Measurements from ENCODE around the gene HOATZ. TPM values are rescaled to one million over a fixed set of nuclear protein-coding genes. Genes with fewer than 3 reads are reported as not detected.

Gene HOATZ
- total RNA-seq, 1 donor: not detected

DNA sequence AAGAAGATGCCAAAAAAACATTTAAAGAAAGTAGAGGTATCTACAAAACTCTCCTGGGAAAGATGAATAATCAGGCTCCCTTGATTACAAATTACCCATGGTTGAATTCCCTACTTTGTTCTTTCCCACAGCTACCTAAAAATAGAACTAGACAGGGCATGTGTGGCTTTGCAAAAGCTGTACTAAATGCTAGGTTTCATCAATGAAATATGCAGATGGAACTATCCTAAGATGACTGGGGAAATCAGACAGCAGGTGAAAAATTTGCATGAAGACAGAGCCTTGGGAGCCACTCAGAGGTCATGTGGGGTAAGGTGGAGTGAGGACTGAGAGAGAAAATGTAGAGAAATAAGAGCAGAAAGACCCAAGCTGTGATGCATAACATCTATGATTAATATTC lies 40.7 kb downstream of the HOATZ start:
- no peak overlapping the region for H3K4me3 ChIP-seq (ENCODE audit: insufficient read depth, low read length)
- H3K4me2 ChIP-seq (ENCODE audit: insufficient read depth, low read length): no peak overlapping the region
- DNase-seq (ENCODE audit: insufficient read length, low spot score, missing footprints): no peak

DNA sequence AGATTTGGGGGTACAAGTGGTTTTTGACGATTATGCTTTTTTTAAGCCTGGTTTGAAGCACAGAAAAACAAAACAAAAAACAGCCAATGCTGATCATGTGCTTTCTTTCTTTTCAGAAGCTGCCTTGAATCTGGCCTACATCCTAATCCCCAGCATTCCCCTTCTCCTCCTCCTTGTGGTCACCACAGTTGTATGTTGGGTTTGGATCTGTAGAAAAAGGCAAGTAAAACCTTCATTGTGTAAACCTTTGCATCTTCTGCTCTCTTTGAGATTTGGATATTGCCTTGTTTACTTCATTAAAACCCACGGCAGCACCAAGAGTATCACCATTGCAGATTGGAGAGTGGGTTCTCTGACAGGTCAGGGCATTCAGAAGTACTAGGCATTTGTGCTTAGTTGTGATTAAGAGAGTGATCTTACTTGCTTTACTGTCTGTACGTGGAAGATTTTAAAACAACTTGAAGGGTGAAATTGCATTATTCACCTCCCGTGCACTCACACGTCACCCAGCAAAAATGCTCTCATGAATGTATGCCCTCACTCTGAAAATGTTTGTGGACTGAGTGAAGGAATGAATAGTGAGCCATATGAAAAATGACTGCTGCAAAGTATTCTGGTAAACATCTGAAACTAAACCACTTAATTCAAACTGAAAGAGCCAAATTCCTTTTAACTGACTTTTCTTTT lies 43.0 kb downstream of the HOATZ start:
- Histone ChIP-seq H3K9me3 (ENCODE audit: low read depth, low read length) (no peaks in the 10 kb centered on the region), H3K4me3 (ENCODE audit: insufficient read depth, low read length) (peak overlapping the region; percentile 17), H2AFZ (ENCODE audit: low read length) (peak overlapping the region; percentile 53), H3K4me1 (ENCODE audit: insufficient read depth, low read length) (peaks cover 62% of the 10 kb centered on the region), H3K79me2 (ENCODE audit: insufficient read depth, low read length) (no peaks in the 10 kb centered on the region), H3K27ac (ENCODE audit: low read depth, low read length) (peak overlapping the region; percentile 88), H3K4me2 (ENCODE audit: insufficient read depth, low read length) (peak overlapping the region; percentile 62), H4K20me1 (ENCODE audit: insufficient read depth, low read length) (no peaks in the 10 kb centered on the region), H3K27me3 (ENCODE audit: insufficient read depth, low read length) (no peaks in the 10 kb centered on the region), H3K36me3 (ENCODE audit: insufficient read depth, low read length) (peaks cover 27% of the 10 kb centered on the region)
- TF ChIP-seq, protein P1, sequence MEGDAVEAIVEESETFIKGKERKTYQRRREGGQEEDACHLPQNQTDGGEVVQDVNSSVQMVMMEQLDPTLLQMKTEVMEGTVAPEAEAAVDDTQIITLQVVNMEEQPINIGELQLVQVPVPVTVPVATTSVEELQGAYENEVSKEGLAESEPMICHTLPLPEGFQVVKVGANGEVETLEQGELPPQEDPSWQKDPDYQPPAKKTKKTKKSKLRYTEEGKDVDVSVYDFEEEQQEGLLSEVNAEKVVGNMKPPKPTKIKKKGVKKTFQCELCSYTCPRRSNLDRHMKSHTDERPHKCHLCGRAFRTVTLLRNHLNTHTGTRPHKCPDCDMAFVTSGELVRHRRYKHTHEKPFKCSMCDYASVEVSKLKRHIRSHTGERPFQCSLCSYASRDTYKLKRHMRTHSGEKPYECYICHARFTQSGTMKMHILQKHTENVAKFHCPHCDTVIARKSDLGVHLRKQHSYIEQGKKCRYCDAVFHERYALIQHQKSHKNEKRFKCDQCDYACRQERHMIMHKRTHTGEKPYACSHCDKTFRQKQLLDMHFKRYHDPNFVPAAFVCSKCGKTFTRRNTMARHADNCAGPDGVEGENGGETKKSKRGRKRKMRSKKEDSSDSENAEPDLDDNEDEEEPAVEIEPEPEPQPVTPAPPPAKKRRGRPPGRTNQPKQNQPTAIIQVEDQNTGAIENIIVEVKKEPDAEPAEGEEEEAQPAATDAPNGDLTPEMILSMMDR (IDR thresholded peaks at IDR 0.05; ENCODE audit: extremely low read depth, low read depth, low read length): no peak
- DNase-seq (ENCODE audit: insufficient read length, low spot score, missing footprints): no peak

More for the DNA sequence above, 40.7 kb downstream of the HOATZ start:
- no peaks in the 10 kb centered on the region for H3K9me3 ChIP-seq (ENCODE audit: low read depth, low read length)
- H3K36me3 ChIP-seq (ENCODE audit: insufficient read depth, low read length): peaks cover 28% of the 10 kb centered on the region
- no peaks in the 10 kb centered on the region for H3K79me2 ChIP-seq (ENCODE audit: insufficient read depth, low read length)
- H4K20me1 ChIP-seq (ENCODE audit: insufficient read depth, low read length): no peaks in the 10 kb centered on the region
- H3K4me1 ChIP-seq (ENCODE audit: insufficient read depth, low read length): peaks cover 43% of the 10 kb centered on the region
- no peaks in the 10 kb centered on the region for H3K27me3 ChIP-seq (ENCODE audit: insufficient read depth, low read length)
- peak overlapping the region; percentile 88 for H3K27ac ChIP-seq (ENCODE audit: low read depth, low read length)
- no peak overlapping the region for H2AFZ ChIP-seq (ENCODE audit: low read length)
- TF ChIP-seq, protein P1 (IDR thresholded peaks at IDR 0.05; ENCODE audit: extremely low read depth, low read depth, low read length): no peak

DNA sequence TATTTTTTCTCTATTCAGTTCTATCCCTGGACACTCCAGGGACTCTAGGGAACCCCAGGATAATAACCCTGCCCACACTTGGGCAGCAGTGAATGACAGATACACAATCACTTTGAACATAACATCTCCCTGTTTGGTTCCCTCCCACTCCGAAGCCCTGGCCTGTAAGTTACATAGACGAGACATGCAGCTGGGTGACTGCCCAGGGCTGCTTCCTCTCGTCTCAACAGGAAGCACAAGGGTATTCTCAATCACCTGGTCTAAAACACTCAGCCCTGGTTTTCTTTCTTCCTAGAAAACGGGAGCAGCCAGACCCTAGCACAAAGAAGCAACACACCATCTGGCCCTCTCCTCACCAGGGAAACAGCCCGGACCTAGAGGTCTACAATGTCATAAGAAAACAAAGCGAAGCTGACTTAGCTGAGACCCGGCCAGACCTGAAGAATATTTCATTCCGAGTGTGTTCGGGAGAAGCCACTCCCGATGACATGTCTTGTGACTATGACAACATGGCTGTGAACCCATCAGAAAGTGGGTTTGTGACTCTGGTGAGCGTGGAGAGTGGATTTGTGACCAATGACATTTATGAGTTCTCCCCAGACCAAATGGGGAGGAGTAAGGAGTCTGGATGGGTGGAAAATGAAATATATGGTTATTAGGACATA lies 45.4 kb downstream of the HOATZ start:
- Histone ChIP-seq H3K9me3 (ENCODE audit: low read depth, low read length) (no peaks in the 10 kb centered on the region), H3K79me2 (ENCODE audit: insufficient read depth, low read length) (no peaks in the 10 kb centered on the region), H2AFZ (ENCODE audit: low read length) (no peak overlapping the region), H4K20me1 (ENCODE audit: insufficient read depth, low read length) (no peaks in the 10 kb centered on the region), H3K4me1 (ENCODE audit: insufficient read depth, low read length) (peaks cover 54% of the 10 kb centered on the region), H3K4me3 (ENCODE audit: insufficient read depth, low read length) (no peak overlapping the region), H3K4me2 (ENCODE audit: insufficient read depth, low read length) (no peak overlapping the region), H3K27me3 (ENCODE audit: insufficient read depth, low read length) (no peaks in the 10 kb centered on the region), H3K27ac (ENCODE audit: low read depth, low read length) (peak overlapping the region; percentile 27), H3K36me3 (ENCODE audit: insufficient read depth, low read length) (peaks cover 37% of the 10 kb centered on the region)
- DNase-seq (ENCODE audit: insufficient read length, low spot score, missing footprints): no peak
- TF ChIP-seq, protein P1 (IDR thresholded peaks at IDR 0.05; ENCODE audit: extremely low read depth, low read depth, low read length): no peak

DNA sequence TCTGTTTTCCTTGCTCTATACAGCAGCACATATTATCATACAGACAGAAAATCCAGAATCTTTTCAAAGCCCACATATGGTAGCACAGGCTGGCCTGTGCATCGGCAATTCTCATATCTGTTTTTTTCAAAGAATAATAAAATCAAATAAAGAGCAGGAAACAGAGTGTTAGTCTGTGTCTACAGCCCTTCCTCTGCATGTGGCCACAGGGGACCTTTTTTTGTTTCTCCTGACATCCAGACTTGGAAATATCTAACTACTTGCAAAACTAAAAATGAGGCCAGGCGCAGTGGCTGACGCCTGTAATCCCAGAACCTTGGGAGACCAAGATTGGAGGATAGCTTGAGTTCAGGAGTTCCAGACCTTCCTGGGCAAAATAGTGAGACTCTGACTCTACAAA lies 46.2 kb downstream of the HOATZ start:
- Histone ChIP-seq H3K4me1 (ENCODE audit: insufficient read depth, low read length) (peaks cover 45% of the 10 kb centered on the region), H3K36me3 (ENCODE audit: insufficient read depth, low read length) (peaks cover 34% of the 10 kb centered on the region)
- TF ChIP-seq, protein P1 (IDR thresholded peaks at IDR 0.05; ENCODE audit: extremely low read depth, low read depth, low read length): no peak

More for the DNA sequence above, 46.2 kb downstream of the HOATZ start:
- Histone ChIP-seq H2AFZ (ENCODE audit: low read length) (no peak overlapping the region), H3K9me3 (ENCODE audit: low read depth, low read length) (no peaks in the 10 kb centered on the region), H3K79me2 (ENCODE audit: insufficient read depth, low read length) (no peaks in the 10 kb centered on the region), H4K20me1 (ENCODE audit: insufficient read depth, low read length) (no peaks in the 10 kb centered on the region), H3K4me3 (ENCODE audit: insufficient read depth, low read length) (no peak overlapping the region), H3K27ac (ENCODE audit: low read depth, low read length) (peak overlapping the region; percentile 70), H3K27me3 (ENCODE audit: insufficient read depth, low read length) (no peaks in the 10 kb centered on the region), H3K4me2 (ENCODE audit: insufficient read depth, low read length) (no peak overlapping the region)
- no peak for DNase-seq (ENCODE audit: insufficient read length, low spot score, missing footprints)
